Hematopoietic multipotent progenitor cell treated with erythropoietin and hydrocortisone succinate and interleukin-3 and kit ligand, for 6 days (in vitro differentiated cells): ENCODE data around the gene GZMH.
"Not testable (repeated sequence)": the region's sequence is repeated elsewhere in the genome, so short reads cannot be mapped to it uniquely, and the experiment has no call there.

Experiments
- DNase-seq: peaks from one replicate; pipeline ENCODE4 v3.0.0-alpha.2; 2015

The GZMH gene, protein sequence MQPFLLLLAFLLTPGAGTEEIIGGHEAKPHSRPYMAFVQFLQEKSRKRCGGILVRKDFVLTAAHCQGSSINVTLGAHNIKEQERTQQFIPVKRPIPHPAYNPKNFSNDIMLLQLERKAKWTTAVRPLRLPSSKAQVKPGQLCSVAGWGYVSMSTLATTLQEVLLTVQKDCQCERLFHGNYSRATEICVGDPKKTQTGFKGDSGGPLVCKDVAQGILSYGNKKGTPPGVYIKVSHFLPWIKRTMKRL

GRCh38 chr14:24609655-24610344, at the start of gene GZMH:
GZMH (minus strand) TSS chr14:24609685; CDS start chr14:24609613, 72 bp downstream.
- DNase-seq: no peak

DNA sequence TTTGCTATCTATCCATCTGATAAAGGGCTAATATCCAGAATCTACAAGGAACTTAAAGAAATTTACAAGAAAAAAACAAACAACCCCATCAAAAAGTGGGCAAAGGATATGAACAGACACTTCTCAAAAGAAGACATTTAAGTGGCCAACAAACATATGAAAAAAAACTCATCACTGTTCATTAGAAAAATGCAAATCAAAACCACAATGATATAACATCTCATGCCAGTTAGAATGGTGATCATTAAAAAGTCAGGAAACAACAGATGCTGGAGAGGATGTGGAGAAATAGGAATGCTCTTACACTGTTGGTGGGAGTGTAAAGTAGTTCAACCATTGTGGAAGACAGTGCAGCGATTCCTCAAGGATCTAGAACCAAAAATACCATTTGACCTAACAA, 38.9 kb upstream of the GZMH start:
- not testable (repeated sequence) for DNase-seq

- no peak for DNase-seq
These were observed 30.4 kb upstream of the GZMH start for GRCh38 chr14:24639905-24640304.

DNA sequence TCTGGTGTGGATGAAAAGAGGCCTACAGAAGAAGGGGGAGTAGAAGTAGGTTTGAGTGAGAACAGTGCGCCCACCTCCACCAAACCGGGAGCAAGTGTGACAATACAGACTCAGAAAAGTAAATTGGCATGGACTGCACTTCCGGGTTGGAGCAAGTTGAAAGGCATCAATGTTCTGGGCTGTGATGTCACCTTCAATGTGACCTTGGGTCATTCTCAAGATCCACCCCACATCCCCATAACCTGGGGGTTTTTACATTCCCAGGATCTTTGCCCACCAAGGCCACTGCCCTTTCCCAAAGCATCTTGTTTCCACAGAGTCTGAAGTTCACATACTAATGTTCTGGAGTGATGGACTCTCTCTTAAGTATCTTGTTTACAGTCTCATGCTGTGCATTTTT, 29.8 kb upstream of the GZMH start:
- DNase-seq: no peak

DNA sequence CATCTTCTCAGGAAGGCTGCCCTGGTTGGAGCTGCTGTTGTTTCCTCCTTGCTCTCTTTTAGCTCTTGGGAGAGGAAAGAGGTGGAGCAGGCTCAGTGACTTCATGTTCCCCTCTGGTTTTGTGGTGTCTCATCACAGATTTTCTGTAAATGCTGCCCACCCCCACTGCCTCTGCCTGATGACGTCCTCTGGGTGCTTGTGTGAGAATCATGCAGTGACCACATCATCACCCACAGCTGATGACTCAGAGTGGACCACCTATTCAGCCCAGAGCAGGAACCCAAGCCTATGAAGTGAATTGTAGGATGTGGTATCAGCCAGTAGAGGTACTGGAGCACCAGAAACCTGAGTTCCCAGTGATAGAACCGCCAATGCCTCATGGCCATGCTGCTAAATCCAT, 24.7 kb upstream of the GZMH start, which contains the start of gene GZMB:
Gene GZMB, minus strand, starts transcription at position 33 of the 400 bp plus-strand sequence. Its CDS starts 30 bp downstream, at position 3.
- DNase-seq: no peak

GRCh38 chr14:24633353-24633752, 23.9 kb upstream of the GZMH start:
- DNase-seq: no peak

DNA sequence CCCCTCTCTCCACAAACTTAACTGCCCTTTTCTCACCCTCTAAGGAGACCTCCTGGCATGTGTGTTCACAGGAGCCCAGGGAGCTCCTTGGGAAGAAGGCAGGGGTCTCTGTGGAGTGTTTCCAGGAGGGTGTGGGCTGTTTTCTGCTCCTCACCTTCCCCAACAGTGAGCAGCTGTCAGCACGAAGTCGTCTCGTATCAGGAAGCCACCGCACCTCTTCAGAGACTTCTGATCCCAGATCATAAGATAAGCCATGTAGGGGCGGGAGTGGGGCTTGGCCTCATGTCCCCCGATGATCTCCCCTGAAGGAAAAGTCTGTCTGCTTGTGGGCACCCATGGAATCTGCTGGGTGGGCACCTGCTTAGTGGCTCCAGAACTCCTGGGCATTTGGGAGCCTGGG, 23.3 kb upstream of the GZMH start:
- DNase-seq: no peak

DNA sequence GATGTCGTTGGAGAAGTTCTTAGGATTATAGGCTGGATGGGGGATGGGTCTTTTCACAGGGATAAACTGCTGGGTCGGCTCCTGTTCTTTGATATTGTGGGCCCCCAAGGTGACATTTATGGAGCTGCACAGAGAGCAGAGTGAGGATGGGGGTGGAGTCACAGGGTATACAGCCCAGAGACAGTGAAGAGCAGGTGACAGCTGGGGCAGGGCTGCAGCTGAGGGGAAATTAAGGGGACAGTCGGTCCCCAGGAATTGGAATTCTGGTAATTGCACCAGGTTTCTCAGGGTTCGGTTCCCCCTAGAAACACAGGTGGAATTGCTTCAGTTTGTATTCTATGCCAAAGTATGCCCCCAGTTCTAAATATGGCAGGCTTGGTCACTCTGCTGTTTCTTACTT, 22.9 kb upstream of the GZMH start:
- DNase-seq: no peak

GRCh38 chr14:24631749-24632335, 22.4 kb upstream of the GZMH start:
- no peak for DNase-seq

DNA sequence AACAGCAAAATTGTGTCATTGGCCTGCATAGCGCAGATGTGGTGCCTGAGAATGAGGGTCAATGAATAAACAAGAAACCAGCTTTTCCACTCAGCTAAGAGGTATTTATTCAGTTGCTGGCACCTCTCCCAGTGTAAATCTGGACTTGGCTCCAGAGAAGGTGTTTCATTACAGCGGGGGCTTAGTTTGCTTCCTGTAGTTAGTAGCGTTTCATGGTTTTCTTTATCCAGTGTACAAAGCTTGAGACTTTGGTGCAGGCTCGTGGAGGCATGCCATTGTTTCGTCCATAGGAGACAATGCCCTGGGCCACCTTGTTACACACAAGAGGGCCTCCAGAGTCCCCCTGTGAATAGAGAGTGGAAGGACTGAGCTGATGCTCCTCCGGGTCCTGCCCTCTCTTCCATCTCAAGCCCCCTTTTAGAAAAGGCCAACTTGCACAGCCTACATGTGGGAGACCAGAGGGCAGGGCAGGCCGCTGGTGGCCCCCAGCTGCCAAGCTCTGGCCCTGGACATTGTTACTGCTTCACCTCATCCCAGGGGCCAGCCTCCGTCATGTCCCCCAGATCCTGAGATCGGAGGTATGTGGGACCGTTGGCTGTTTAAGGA, 21.5 kb upstream of the GZMH start:
- no peak for DNase-seq

DNA sequence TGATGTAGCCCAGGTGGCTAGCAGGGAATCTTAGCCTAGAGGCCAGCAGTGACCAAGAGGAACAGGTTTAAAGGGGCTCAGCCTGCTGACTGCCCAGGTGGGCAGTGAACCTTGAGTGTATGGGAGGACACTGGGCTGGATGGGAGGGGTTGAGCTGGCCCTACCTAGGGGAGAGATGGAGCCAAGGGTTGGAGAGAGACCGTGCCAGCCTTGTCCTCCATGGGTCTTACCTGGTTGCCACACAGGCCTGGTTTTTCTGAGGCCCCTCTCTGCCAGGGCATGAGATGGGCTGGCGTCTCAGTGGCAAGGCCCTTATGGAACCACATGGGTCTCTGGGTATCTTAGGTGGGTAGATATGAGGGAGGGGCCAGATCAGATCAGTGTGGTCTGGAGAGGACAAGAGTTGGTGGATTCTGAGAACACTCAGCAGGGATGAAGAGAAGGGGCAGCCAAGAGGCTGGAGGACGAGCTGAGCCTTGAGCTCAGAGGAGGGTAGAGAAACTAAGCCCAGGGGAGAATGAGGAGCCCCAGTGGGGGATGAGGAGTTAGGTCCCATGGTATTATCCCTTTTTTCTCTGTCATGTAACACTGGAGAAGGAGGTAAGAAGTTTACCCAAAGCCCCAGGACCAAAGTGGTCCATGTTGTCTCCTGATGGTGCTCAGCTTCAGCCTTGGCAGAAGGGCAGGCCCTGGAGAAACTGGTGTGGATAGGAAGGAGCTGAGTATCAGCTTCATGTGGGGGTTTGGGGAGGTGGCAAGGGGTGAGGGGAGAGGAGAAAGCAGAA, 20.8 kb upstream of the GZMH start:
- no peak for DNase-seq

DNA sequence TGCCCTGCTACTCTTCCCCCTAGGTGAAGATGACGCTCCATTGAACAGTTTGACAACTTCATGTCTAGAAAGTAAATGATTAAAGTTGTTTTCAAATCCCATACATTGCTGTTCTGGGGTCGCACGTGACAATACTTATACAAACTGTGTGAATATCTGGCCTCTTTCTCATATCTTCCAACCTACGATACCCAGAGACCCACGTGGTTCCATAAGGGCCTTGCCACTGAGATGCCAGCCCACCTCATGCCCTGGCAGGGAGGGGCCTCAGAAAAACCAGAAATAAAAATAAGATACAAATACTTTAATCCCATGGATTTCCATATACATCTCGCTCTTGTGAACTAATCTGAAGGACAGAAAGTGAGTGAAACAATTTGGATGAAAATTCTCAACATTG, 20.0 kb upstream of the GZMH start:
- DNase-seq: no peak

DNA sequence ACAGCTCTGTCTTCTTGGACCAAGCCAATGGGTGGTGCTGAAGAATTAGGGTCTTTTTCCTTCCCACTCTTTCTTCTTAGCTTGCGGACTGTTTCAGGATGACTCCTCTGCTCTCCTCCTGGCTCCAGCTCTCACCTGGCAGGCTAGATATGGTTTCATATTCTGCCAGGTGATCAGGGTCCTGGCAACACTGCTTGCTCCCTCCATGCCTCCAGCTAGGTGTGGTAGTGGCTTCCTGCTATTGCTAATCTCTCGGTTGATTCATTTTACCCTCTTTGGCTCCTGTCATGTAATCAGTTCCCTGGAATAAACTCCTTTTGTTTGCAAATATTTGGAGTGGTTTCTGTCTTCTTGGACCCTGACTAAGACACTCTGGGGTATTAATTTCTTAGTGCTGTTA, 4.3 kb upstream of the GZMH start:
- DNase-seq: no peak

DNA sequence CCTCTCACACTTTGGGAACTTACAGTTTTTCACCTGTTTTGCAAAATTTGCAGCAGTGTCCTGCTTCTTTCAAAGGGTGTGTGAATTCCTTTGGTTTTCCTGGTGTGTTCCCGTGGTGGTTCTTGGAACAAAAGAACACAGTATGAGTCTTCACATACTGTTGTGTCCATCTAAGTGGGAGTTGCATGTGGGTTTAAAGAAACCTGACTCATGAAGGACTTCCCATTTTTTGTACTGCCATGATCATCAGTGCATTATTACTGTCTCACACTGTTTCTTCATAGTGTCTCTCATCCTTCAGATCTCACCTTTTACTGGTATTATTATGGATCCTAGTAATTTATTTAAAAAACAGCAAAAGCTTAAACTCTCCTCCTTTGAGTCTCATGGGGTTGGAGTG, 3.8 kb upstream of the GZMH start:
- peak; percentile 27 for DNase-seq

- DNase-seq: peak; percentile 50
These were observed 2.7 kb upstream of the GZMH start for GRCh38 chr14:24612196-24612595.

GRCh38 chr14:24607635-24608514, 1.6 kb downstream of the GZMH start:
- peak; percentile 29 for DNase-seq

- peak; percentile 45 for DNase-seq
These were observed 2.4 kb downstream of the GZMH start for GRCh38 chr14:24607081-24607480.

DNA sequence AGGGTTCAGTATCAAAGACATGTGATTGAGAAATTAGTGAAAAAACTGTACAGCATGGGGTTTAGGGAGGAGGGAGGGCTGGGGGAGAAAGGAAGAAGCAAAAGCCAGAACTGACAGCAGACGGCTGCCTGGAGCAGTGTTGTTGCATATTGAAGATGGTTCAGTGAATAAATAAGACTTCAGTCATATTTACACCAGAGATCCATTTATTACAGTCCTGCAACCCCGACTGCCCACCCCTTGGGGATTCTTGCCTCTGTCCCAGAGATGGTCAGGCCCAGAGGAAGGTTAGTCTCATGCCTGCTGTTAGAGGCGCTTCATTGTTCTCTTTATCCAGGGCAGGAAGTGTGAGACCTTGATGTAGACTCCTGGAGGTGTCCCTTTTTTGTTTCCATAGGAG, 3.2 kb downstream of the GZMH start:
- peak; percentile 30 for DNase-seq

DNA sequence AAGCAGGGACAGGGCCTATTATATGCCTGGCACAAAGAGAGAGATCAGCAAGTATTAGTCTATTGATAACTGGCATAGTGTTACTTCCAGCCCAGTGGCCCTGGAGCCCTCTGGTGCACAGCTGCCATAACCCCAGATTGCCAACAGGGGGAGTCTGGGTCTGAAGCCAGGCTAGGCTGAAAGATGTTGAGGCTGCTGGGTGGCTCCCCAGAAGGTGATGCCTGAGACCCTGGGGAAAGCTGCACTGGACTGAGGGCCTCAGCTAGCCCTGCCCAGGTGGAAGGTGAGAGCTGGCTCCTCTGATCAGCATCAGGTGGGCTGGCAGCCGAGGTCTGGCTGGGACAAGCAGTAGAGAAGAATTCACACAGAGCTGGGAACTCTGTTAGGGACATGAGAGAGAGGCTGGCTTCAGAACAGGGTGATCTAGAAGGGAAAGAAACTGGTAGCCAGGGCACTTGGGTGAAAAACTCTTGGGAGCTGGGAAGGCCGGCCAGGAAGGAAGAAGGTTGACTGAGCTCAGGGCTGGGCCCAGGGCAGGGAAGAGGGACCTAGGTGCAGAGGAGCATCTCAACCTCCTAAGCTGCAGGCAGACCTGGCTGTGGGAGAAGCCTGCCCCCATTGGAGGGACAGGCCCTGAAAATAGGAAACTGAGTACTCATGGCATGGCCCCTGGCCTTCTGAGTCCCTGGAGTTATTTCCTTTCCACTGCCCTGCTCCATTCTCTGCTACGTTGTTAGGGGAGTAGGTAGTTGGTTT, 3.9 kb downstream of the GZMH start:
- peak; percentile 75 for DNase-seq

DNA sequence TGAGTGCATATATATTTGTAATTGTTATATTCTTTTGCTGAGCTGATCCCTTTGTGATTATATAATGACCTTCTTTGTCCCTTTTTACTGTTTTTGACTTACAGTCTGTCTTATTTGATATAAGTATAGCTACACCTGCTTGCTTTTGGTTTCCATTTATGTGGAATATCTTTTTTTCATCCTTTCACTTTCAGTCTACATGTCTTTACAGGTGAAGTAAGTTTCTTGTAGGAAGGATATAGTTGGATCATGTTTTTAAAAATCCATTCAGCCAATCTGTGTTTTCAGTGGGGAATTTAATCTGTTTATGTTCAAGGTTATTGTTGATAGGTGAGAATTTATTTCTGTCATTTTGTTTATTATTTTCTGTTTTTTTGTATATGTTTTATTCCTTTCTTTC, 12.1 kb downstream of the GZMH start:
- no peak for DNase-seq
